PC-9 (cell line): ENCODE data around the gene LIME1. TPM values are rescaled to one million over a fixed set of nuclear protein-coding genes. Genes with fewer than 3 reads are reported as not detected.

Experiments
- BruUV-seq: library from RNA; stranded (reverse); fragments of 400-500 nt; replicated peaks from 2 replicates; lab custom pipeline; 2021; lab: Mats Ljungman, UMichigan
- CTCF ChIA-PET: fragments of 300-600 bp; sonication (Branson Sonifier 250); formaldehyde crosslinking; loops from one replicate; lab custom pipeline; 2022; ENCODE audit warnings: antibody characterized with exemption; lab: Charles Lee
- POLR2A ChIA-PET: fragments of 300-600 bp; sonication (Branson Sonifier 250); formaldehyde crosslinking; loops from one replicate; lab custom pipeline; 2022; ENCODE audit warnings: antibody characterized with exemption; ENCODE audit not compliant: unreplicated experiment; lab: Charles Lee
- DNase-seq, 2 experiments: peaks; one replicate each; pipeline versions ENCODE4 v3.0.0 to v3.0.0-alpha.2; 2015 to 2022; ENCODE audit warnings: mixed read lengths in 1 of 2
- H2AFZ ChIP-seq: fragments of 200-600 bp; sonication (generic); 2 replicates; pipeline ENCODE4 v1.8.1; 2017; ENCODE audit warnings: antibody characterized with exemption
- H3F3A ChIP-seq: fragments of 200-600 bp; sonication (generic); 2 replicates; pipeline ENCODE4 v1.8.1; 2017; ENCODE audit warnings: antibody characterized with exemption, mild to moderate bottlenecking, low read depth; ENCODE audit not compliant: insufficient read depth
- H3K27ac ChIP-seq: fragments of 200-600 bp; sonication (generic); 2 replicates; pipeline ENCODE4 v1.6.1; 2016; ENCODE audit warnings: mixed run types
- H3K27me3 ChIP-seq: fragments of 200-600 bp; sonication (generic); 2 replicates; pipeline ENCODE4 v1.6.1; 2016; ENCODE audit warnings: low read depth, mixed run types; ENCODE audit not compliant: insufficient read depth
- H3K36me3 ChIP-seq: fragments of 200-600 bp; sonication (generic); 2 replicates; pipeline ENCODE4 v1.6.1; 2016; ENCODE audit warnings: low read depth, mixed run types
- H3K4me1 ChIP-seq: fragments of 200-600 bp; sonication (generic); replicated peaks from 2 replicates; pipeline ENCODE4 v1.6.1; 2016; ENCODE audit warnings: mixed run types; ENCODE audit not compliant: insufficient read depth
- H3K4me2 ChIP-seq: fragments of 200-600 bp; sonication (generic); 2 replicates; pipeline ENCODE4 v1.6.1; 2017; ENCODE audit warnings: mixed run types
- H3K4me3 ChIP-seq: fragments of 200-600 bp; sonication (generic); 2 replicates; pipeline ENCODE4 v1.6.1; 2016; ENCODE audit warnings: mixed run types
- H3K79me2 ChIP-seq: fragments of 200-600 bp; sonication (generic); 2 replicates; pipeline ENCODE4 v1.6.1; 2017; ENCODE audit warnings: low read depth, mixed run types
- H3K9me2 ChIP-seq: fragments of 200-600 bp; sonication (generic); 2 replicates; pipeline ENCODE4 v1.8.1; 2017; ENCODE audit warnings: mild to moderate bottlenecking; ENCODE audit not compliant: insufficient read depth
- H3K9me3 ChIP-seq: fragments of 200-600 bp; sonication (generic); 2 replicates; pipeline ENCODE4 v1.8.1; 2016; ENCODE audit warnings: low read depth; ENCODE audit not compliant: insufficient read depth
- H4K20me1 ChIP-seq: fragments of 200-600 bp; sonication (generic); 2 replicates; pipeline ENCODE4 v1.8.1; 2017; ENCODE audit not compliant: insufficient read depth
- EZH2 ChIP-seq: fragments of 200-600 bp; sonication (generic); IDR thresholded peaks from 2 replicates; pipeline ENCODE4 v1.8.0; 2017; ENCODE audit warnings: antibody characterized with exemption, low read depth
- intact Hi-C: fragments of 100-400 bp; cut with micrococcal nuclease; formaldehyde crosslinking; loops from one replicate; pipeline ENCODE4 v1.10.0; 2022; ENCODE audit not compliant: unreplicated experiment
- total RNA-seq: library from RNA; stranded (reverse); gene quantifications from 2 replicates; pipeline ENCODE4 v1.2.3, GENCODE V29; 2021
- TF ChIP-seq, protein P1 (sequence below): fragments of 200-600 bp; sonication (generic); conservative IDR thresholded peaks from 2 replicates; pipeline ENCODE4 v1.6.1; 2017; ENCODE audit warnings: mixed run types, antibody characterized with exemption, mild to moderate bottlenecking, moderate library complexity

The LIME1 gene
- total RNA-seq, 1 experiment from 2014 or later, result 18.7 TPM

DNA sequence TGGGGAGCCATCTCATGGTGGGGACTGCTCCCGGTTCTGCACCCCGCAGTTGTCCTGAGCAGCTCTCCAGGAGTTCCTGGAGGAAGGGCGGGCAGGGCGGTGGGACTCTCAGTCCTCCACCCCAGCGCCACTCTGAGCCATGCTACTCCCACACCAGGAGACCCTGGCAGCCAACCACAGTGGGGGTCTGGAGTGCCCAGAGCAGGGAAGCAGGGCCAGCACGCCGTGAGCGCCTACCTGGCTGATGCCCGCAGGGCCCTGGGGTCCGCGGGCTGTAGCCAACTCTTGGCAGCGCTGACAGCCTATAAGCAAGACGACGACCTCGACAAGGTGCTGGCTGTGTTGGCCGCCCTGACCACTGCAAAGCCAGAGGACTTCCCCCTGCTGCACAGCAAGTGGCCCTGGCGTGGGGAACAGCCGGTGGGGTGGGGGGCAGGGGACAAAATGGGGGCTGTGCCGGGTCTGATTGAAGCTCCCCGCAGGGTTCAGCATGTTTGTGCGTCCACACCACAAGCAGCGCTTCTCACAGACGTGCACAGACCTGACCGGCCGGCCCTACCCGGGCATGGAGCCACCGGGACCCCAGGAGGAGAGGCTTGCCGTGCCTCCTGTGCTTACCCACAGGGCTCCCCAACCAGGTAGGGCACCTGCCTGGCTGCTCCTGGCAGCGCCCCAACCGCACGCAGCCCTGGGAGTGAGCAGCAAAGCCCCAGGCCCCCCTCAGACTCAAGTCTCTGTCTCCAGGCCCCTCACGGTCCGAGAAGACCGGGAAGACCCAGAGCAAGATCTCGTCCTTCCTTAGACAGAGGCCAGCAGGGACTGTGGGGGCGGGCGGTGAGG lies 41.7 kb upstream of the LIME1 start:
- TF ChIP-seq, protein P1, sequence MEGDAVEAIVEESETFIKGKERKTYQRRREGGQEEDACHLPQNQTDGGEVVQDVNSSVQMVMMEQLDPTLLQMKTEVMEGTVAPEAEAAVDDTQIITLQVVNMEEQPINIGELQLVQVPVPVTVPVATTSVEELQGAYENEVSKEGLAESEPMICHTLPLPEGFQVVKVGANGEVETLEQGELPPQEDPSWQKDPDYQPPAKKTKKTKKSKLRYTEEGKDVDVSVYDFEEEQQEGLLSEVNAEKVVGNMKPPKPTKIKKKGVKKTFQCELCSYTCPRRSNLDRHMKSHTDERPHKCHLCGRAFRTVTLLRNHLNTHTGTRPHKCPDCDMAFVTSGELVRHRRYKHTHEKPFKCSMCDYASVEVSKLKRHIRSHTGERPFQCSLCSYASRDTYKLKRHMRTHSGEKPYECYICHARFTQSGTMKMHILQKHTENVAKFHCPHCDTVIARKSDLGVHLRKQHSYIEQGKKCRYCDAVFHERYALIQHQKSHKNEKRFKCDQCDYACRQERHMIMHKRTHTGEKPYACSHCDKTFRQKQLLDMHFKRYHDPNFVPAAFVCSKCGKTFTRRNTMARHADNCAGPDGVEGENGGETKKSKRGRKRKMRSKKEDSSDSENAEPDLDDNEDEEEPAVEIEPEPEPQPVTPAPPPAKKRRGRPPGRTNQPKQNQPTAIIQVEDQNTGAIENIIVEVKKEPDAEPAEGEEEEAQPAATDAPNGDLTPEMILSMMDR, result no peak
- ChIA-PET CTCF (interaction anchor here (0.6 kb wide), 1 partner anchor 496 kb away, joined by 9 read pairs; no protein-coding TSS in a partner anchor), POLR2A (no interaction called here)
- Histone ChIP-seq H3K4me3 (no peak overlapping the region), H3K27ac (no peak overlapping the region), H3K4me2 (no peak overlapping the region), H4K20me1 (0 out of 2 replicates have a peak, but pooled peaks cover 3% of the 10 kb centered on the region), H3K79me2 (0 out of 2 replicates have a peak, but pooled peaks cover 2% of the 10 kb centered on the region), H2AFZ (no peak overlapping the region), H3F3A (peaks cover 58% of the 10 kb centered on the region), H3K4me1 (peaks cover 38% of the 10 kb centered on the region), H3K9me2 (no peaks in the 10 kb centered on the region), H3K27me3 (no peaks in the 10 kb centered on the region), H3K9me3 (no peaks in the 10 kb centered on the region), H3K36me3 (no peaks in the 10 kb centered on the region)
- no TSS peak for BruUV-seq
- DNase-seq, result peak in 1 of 2 experiments; percentile 23
- intact Hi-C loops, result no loop called here

DNA sequence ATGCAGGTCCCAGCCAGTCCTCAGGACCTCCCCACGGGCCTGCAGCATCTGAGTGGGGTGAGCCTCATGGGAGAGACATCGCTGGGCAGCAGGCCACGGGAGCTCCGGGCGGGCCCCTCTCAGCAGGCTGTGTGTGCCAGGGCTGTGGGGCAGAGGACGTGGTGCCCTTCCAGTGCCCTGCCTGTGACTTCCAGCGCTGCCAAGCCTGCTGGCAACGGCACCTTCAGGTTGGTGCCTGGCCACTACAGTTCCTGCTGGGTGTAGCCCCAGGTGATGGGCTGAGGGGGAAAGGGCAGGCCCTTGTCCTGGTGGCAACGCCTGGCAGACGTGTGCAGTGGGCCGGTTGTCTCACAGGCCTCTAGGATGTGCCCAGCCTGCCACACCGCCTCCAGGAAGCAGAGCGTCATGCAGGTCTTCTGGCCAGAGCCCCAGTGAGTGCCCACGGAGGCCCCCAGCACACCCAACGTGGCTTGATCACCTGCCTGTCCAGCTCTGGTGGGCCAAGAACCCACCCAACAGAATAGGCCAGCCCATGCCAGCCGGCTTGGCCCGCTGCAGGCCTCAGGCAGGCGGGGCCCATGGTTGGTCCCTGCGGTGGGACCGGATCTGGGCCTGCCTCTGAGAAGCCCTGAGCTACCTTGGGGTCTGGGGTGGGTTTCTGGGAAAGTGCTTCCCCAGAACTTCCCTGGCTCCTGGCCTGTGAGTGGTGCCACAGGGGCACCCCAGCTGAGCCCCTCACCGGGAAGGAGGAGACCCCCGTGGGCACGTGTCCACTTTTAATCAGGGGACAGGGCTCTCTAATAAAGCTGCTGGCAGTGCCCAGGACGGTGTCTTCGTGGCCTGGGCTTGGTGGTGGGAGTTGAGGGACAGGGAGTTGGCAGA lies 40.8 kb upstream of the LIME1 start:
- no TSS peak for BruUV-seq
- Histone ChIP-seq H3K27ac (no peak overlapping the region), H3K9me2 (no peaks in the 10 kb centered on the region), H3K79me2 (0 out of 2 replicates have a peak, but pooled peaks cover 5% of the 10 kb centered on the region), H3K4me1 (peaks cover 36% of the 10 kb centered on the region), H3K27me3 (no peaks in the 10 kb centered on the region), H3K4me3 (no peak overlapping the region), H3F3A (peaks cover 63% of the 10 kb centered on the region), H4K20me1 (0 out of 2 replicates have a peak, but pooled peaks cover 3% of the 10 kb centered on the region), H3K4me2 (no peak overlapping the region), H3K9me3 (no peaks in the 10 kb centered on the region), H2AFZ (no peak overlapping the region), H3K36me3 (no peaks in the 10 kb centered on the region)
- intact Hi-C loops, result no loop called here
- TF ChIP-seq, protein P1, result no peak
- no peak for TF ChIP-seq EZH2
- peak in 1 of 2 experiments; percentile 33 for DNase-seq
- POLR2A ChIA-PET, result interaction anchor here (0.6 to 0.7 kb wide), 2 partner anchors 12 to 14 kb away, joined by 3 read pairs; partner anchors contain the start of genes ARFRP1 and ZGPAT
- CTCF ChIA-PET, result no interaction called here

DNA sequence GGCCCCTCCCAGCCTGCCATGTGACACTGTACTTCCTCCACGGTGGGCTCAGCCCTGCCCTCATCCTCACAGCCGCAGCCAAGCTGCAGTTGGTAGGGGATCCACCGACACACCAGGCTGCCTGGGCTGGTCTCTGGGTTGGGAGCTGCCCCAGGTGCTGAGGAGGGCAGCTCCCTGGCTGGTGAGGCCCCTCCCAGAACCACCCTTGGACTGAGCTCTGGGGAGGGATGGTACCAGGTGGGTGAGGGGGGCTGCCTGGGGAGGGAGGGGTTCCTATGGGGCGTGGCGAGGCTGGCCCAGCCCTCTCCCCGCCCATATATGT lies 40.2 kb upstream of the LIME1 start:
- Histone ChIP-seq H3K27ac (no peak overlapping the region), H3F3A (peaks cover 63% of the 10 kb centered on the region), H3K4me2 (no peak overlapping the region), H3K4me3 (no peak overlapping the region), H3K9me2 (no peaks in the 10 kb centered on the region), H3K27me3 (no peaks in the 10 kb centered on the region), H2AFZ (no peak overlapping the region), H3K36me3 (no peaks in the 10 kb centered on the region), H3K9me3 (no peaks in the 10 kb centered on the region), H3K79me2 (0 out of 2 replicates have a peak, but pooled peaks cover 5% of the 10 kb centered on the region), H4K20me1 (0 out of 2 replicates have a peak, but pooled peaks cover 3% of the 10 kb centered on the region), H3K4me1 (peaks cover 30% of the 10 kb centered on the region)
- POLR2A ChIA-PET, result interaction anchor here (0.6 to 0.7 kb wide), 2 partner anchors 12 to 15 kb away, joined by 3 read pairs; partner anchors contain the start of genes ARFRP1 and ZGPAT
- intact Hi-C loops, result no loop called here
- BruUV-seq, result no TSS peak
- TF ChIP-seq, protein P1, result no peak
- no peak for TF ChIP-seq EZH2
- peak in 1 of 2 experiments; percentile 28 for DNase-seq
- CTCF ChIA-PET, result no interaction called here
